GM19452 (cell line): ENCODE data around the gene RPS6KB2.
A peak's percentile ranks its signal among the peaks of the same experiment; 100 is the strongest.

ENCODE experiments used
- ATAC-seq: cut with Tn5 transposase; IDR thresholded peaks from one replicate; pipeline ENCODE4 v1.9.1; 2021; ENCODE audit not compliant: unreplicated experiment

The RPS6KB2 gene

DNA sequence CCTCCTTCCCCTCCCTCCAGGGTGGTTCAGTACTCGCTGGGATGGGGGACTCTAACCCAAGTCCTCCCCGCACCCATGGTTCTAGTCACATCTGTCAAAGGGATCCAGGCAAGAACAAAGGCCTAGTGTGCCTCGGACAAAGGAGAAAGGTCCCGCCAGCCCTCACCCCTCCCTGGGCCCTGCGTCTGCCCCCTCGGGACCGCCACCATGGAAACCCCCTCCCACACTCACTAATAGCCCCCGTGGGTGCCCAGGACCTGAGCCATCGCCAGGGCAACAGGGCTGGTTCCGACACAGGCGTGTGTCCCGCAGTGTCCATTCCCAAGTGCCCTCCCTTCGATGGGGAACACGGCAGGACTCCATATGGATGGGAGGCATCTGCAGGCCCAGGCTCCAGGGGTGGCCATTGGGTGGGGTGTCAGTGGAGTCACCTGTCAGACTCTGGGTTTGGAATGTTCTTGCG lies 17.9 kb upstream of the RPS6KB2 start:
- no peak for ATAC-seq

DNA sequence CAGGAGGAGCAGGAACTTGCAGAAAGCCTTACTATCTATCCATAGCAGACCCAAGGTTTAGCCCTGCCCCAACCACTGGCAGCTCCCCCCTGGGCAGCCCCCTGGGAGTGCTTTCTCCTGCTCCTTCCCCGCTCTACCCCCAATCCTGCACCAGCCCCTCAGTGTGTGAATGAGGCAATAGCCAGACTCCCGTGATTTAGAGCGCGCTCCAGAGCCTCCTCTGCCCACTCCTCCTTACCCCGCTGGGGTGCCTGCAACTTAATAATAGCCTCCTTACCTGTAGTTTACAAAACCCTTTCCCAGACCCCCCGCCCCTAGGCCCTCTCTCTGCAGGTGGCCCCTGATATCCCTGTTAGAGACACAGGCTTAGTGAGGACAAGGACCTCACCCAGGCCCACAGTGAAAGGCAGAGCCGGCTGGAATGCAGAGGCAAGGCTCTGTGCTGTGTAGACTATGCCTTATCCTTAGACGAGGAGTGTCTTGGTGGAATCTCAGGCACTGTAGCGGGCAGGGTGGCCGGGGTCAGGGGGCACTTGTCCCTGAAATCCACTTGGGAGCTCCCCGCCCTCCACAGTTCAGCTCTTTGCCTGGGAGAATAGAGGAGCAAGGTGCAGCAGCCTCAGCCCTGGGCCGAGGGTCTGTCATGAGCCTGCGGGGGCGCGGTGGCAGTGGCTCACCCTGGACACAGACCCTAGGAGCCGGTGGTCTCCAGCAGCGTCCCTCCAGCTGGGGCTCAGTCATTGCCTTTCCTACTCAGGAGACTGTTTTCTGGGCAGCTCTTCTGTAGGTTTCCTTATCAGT lies 17.1 kb upstream of the RPS6KB2 start:
- ATAC-seq, result no peak

DNA sequence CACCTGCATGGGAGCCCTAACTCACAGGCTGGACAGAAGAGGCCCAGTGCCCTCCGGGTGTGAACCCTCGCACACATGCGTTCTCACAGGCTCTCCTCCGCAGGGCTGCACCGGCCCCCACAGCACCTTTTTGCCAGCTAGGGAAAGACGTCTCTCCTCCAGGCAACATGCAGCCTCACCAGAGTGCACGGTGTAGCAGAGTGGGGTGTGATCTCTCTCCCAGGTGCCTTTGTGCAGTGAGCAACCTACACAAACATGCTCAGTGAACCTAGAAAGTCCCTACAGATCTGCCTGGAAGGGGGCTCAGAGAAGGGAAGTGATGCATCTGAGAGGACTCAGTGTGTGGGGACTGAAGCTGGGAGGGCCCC lies 16.5 kb upstream of the RPS6KB2 start:
- ATAC-seq, result no peak

DNA sequence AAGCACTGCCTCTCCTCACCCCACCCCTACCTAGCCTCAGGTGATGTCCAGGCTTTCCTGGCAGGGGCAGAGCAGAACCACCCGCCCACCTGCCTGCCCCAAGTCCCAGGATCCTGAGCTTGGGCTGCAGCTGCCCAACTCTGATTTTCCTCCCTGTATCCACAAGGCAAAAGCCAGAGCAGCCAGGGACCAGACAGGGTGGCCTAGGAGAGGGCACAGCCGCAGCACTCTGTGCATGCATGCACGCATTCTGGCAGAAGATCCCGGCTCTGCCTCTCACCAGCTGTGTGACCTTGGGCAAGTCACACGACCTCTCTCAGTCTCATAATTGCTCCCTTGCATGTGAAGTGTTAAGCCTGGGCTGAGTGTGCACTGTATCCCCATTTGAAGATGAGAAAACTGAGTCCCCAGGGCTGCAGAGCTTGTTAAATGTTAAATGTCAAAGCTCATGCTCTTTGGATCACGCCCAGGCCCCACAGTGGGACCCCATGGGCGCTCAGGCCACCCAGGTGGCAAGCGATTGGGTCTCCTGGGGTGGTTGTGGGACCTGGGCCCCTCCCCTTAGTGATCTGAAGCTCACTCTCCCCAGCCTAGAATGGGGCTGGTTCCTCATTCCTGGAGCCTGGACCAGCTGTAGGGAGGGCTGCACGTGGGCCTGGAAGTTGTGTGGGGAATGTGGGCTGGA lies 15.7 kb upstream of the RPS6KB2 start:
- ATAC-seq, result no peak

DNA sequence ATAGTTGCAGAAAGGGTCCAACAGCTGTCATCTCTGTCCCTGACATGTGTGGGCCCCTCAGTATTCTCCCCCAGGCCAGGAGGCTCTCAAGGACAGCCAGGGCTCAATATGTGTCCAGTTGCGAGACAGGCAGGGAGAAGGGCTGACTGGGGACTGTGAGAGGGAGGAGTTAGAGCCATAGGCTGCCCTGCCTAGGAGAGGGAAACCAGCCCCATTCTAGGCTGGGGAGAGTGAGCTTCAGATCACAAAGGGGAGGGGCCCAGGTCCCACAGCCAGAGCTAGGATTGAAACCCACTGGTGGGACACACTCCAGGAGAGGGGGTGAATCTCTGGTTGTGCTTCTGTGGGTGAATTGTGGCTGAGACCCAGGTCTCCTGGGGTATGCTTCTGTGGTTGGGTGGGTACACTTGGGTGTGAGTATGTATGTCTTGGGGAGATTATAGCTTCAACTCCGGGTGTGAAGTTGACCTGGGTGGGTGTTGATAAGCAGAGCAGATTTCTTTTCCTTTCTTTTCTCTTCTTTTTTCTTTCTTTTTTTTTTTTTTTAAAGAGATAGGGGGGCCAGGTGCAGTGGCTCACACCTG lies 14.9 kb upstream of the RPS6KB2 start:
- ATAC-seq, result no peak

DNA sequence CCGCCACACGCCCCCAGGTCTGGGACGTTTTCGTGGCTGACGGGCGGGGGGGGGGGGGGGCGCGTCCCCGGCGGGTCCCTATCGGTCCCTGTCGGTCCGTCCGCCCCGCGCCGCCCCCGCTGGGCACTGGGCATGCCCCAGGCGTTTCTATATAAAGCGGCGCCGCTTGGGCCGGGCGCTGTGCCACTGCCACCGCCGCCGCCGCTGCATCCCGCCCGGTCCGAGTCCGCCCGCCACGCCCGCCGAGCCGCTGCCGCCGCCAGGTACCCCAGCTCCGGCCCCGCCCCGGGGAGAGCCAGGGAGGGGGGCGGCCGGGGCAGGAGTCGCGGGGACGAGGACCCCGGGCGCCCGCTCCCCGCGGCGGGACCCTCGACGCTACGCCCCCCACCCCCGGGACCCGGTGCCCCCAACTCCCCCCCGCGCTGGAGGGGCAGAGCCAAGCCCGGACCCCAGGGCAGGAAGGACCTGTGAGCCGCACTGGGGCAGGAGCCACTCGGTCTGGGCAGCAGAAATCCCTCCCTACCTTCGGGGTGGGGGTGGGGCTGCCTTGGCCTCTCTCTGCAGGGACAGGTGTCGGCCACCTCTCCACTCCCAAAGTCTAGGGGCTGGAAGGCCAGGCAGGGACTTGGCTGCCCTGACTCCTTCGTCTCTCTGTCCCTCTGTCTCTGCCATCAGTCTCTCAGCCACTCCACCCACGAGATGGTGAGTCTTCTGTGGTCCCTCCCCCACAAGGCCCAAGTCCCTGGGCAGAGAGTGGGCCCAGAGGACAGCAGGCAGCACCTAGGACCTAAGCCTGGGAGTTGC lies 12.6 kb upstream of the RPS6KB2 start, which contains the start of gene CARNS1:
Gene CARNS1 (plus strand): TSS at position 178 of the 804 bp plus-strand sequence. CDS start 522 bp downstream, at position 700.
- no peak for ATAC-seq

DNA sequence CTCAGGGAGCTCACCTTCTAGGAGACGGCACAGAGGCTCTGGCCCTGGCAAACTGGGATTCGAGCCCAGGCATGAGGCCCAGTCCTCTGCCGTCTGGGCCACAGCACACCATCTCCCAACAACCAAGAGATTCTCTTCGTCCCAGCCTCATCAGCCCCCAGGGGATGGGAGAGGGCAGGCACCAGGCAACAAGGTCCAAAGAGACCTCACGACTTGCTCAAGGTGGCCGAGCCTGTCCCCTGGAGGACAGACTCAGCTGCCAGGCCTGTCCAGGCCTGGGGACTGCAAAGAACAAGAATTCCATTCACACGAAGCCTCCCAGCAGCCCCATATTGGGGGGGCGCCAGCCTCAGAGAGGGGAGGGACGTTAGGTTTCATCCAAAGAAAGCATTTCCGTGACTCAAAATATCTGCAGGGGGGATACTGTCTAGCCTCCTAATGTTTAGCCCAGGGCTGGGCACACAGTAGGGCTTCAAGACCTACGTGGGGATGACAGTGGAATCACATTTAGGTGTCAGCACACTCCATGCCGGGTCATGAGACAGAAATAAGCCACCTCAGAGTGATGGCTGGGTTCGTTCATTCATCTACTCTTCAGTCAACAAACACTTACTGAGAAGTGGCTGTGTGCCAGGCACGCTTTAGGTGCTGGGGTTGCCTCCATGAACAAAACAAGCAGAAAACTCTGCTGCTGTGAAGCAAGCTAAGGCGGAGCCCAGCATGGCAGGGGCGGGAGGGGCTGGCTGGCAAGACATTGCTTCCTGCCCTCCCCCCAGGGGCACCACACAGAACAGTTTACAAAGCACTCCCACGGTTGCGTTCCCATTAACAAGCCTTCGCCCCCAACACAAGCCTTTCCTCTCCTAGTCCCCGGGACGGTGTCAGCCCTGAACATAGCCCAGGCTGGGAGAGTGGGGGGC lies 11.6 kb upstream of the RPS6KB2 start:
- ATAC-seq, result no peak

DNA sequence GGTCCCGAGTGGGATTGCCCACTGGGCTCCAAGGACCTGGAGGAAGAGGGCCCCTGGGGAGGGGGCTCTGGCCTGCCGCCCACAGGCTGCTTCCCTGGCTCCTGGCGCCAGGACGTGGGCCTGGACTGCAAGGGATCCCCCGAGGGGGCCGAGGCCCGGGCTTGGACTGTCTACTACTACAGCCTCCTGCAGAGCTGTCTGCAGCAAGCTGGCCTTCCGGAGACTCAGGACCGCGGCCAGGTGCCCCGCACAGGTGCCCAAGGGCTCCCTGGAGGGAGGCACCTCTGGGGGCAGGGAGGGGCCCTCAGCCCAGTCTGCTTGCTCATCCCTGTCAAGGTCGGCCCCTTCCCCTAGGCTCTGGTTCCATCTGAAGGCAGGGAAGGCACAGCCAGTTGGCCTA lies 10.9 kb upstream of the RPS6KB2 start:
- ATAC-seq, result no peak

DNA sequence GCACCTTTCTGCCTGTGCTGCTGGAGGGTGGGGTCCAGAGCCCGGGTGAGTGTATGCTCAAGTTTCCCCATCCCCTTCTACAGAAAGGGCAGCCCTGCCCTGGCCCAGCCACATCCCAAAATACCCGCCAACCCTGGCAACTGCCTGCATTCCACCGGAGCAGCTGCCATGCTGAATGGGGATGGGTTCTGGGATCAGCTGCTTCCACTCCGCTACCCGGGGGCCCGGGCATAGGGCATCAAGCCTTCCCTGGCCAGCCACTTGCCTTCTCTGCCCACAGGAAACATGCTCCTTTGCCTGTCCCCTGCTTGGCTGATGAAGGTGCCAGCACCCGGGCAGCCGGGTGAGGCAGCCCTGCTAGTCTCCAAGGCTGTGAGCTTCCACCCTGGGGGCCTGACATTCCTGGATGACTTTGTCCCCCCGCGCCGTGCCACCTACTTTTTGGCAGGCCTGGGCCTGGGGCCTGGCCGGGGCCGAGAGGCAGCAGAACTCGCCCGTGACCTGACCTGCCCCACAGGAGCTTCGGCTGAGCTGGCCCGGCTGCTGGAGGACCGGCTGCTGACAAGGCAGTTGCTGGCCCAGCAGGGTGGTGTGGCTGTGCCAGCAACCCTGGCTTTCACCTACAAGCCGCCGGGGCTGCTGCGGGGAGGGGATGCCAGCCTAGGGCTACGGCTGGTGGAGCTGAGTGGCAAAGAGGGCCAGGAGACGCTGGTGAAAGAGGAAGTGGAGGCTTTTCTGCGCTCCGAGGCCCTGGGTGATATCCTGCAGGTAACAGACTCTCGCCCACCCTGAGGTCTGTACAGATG lies 9.6 kb upstream of the RPS6KB2 start:
- no peak for ATAC-seq

DNA sequence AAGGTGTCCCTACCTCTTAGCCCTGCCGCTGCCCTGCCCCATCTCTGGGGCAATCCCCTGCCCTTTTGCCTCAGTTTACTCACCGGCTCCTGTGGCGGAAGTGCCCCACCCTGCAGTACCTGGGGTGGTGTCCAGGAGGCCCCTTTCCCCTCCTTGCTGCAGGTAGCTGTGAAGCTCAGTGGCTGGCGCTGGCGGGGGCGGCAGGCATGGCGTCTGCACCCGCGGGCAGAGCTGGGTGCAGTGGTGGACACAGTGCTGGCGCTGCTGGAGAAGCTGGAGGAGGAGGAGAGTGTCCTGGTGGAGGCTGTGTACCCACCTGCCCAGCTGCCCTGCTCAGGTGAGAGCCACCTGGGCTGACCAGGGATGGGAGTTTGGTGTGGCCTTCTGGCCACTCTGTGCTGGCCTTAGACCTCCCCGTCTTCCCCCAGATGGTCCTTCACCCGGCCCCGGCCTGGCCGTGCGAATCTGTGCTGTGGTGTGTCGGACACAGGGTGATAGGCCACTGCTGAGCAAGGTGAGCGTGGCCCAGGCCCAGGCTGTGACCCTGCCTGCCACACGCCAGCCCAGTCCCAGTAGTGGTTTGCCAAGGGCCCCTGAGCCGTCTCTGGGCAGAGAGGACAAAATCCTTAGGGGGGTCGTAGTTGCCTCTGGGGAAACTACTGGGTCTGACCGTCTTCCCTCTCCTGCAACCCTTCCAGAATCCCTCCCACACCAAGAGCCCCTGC lies 8.8 kb upstream of the RPS6KB2 start:
- no peak for ATAC-seq

DNA sequence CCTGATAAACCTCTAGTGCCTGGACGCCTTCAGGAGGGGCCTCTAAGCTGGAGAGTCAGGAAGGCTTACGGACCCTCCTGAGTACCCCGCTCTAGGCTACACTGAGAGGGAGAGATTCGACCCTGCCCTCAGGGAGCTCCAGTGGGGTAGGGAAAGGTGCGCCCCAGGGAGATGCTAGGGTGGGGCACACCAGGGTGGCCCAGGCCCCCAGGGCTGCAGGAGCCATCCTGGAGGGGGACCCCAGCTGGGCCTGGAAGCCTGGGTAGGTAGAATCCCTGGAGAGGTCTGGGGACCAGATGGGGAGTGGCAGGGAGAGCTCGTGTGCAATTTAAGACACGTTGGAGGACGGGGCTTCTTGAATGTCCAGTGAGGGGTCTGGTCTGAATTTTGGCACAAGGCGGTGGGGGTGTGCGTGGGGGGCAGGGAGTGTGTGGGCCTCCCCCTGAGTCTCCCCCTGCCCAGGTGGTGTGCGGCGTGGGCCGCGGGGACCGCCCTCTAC lies 8.1 kb upstream of the RPS6KB2 start:
- ATAC-seq, result no peak

DNA sequence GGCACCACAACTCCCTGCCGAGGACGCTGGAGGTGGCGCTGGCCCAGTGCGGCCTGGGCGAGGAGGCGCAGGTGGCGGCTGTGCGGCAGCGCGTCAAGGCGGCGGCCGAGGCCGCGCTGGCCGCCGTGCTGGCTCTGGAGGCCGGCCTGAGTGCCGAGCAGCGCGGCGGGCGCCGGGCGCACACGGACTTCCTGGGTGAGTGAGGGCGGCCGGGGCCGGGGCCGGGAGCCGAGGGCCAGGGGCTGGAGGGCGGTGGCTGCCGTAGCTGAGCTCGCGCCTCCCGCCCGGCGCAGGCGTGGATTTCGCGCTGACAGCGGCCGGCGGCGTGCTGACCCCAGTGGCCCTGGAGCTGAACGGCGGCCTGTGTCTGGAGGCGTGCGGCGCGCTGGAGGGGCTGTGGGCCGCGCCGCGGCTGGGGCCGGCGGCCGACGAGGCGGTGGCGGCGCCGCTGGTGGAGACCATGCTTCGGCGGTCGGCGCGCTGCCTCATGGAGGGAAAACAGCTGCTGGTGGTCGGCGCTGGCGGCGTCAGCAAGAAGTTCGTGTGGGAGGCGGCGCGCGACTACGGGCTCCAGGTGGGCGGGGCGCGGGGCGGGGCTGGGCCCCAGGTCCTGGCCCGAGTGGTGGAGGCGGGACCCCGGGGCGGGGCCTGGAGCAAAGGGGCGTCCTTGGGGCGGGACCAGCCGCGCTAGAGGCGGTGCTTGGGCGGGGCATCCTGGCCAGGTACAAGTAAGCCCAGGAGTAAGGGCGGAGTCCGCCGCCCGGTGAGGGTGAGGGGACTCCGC lies 7.5 kb upstream of the RPS6KB2 start:
- ATAC-seq, result peak; percentile 83

DNA sequence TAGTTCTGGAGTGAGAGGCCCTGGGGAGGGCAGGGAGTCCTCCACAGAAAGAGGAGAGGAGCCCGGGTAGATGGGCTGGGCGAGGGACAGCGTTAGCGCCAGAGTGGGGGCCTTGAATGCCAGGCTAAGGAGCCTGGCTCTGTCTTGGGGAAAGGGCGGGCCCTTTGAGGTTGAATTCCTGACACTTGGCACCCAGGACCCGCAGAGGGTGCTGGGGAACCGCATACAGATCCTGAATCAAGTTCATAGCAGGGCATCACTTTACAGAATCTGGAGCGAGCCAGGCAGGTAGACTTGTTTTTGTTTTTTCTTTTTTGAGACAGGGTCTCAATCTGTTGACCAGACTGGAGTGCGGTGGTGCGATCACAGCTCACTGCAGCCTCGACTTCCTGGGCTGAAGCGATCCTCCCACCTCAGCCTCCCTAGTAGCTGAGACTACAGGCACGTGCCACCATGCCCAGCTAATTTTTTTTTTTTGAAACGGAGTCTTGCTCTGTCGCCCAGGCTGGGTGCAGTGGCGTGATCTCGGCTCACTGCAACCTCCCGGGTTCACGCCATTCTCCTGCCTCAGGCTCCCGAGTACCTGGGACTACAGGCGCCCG lies 6.8 kb upstream of the RPS6KB2 start:
- ATAC-seq, result no peak

DNA sequence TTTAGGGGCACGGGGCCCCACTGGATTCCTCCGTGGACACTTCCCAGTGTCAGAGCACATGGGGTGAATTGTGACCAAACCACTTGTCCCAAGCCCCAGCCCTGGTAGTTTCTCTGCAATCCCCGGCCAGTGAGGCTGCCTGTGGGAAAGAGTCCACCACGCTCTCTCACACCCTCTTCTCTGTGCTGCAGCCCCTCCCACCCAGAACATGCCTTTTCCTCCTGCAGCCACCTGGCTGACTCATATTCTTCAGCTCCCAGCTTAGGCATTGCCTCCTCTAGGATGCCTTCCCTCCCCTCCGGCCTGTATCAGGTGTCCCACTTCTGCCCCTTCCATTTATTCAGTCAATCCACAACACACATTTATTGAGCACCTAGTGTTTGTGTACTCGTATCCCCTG lies 5.4 kb upstream of the RPS6KB2 start:
- no peak for ATAC-seq

DNA sequence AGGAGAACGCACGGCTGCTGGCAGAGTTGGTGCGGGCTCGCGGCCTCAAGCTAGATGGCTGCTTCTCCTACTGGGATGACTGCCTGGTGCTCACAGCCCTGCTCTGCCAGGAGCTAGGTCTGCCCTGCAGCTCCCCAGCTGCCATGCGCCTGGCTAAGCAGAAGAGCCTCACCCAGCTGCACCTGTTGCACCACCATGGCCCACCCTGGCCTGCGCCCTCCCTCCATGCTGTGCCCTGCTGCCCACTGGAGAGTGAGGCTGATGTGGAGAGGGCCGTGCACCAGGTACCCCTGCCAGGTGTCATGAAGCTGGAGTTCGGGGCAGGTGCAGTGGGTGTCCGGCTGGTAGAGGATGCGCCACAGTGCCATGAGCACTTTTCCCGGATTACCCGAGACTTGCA lies 4.8 kb upstream of the RPS6KB2 start:
- no peak for ATAC-seq

DNA sequence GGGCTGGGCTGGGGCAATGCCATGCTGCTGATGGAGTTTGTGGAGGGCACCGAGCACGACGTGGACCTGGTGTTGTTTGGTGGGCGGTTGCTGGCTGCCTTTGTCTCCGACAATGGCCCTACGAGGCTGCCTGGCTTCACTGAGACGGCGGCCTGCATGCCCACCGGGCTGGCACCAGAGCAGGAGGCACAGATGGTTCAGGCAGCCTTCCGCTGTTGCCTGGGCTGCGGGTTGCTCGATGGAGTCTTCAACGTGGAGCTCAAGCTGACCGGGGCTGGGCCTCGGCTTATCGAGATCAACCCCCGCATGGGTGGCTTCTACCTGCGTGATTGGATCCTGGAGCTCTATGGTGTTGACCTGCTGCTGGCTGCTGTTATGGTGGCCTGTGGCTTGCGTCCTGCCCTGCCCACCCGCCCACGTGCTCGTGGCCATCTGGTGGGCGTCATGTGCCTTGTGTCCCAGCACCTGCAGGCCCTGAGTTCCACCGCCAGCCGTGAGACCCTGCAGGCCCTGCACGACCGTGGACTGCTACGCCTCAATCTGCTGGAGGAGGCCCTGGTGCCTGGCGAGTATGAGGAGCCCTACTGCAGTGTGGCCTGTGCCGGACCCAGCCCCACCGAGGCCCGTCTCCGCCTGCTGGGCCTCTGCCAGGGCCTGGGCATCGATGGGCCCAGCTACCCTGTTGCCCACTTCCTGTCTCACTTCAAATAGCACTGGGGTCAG lies 4.2 kb upstream of the RPS6KB2 start:
- no peak for ATAC-seq
